HT1080 (cell line): Measurements from ENCODE around the gene BRSK2. TPM values are rescaled to one million over a fixed set of nuclear protein-coding genes. Genes with fewer than 3 reads are reported as not detected.

Source experiments
- DNase-seq: peaks from one replicate; pipeline ENCODE4 v3.0.0-alpha.2; 2015; ENCODE audit warnings: low read depth
- total RNA-seq: library from RNA; depleted of rRNA; stranded (reverse); fragments of >200 nt; shearing (Covaris generic); gene quantifications from 2 replicates; pipeline ENCODE4 v1.2.3, GENCODE V29; 2014

Gene BRSK2
- total RNA-seq, 1 experiment from 2014 or later, result 0.58 TPM

DNA sequence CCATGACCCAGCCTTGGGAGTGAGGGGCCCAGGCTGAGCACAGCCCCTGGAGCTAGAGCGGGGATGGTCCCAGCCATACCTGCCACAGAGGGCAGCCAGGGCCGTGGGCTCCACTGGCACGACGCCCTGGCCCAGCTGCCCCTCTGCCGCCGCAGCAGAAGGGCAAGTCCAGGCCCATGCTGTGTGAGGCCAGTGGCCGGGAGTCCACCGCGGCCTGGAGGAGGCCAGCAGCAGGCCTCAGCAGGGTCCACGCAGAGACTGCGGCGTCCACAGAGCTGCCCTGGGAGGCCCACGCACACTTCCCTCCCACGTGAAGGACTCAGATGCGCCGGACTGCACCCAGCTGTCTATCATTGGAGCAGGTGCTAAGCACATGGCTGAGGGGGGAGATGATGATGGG lies 73.3 kb downstream of the BRSK2 start:
- DNase-seq, result no peak

DNA sequence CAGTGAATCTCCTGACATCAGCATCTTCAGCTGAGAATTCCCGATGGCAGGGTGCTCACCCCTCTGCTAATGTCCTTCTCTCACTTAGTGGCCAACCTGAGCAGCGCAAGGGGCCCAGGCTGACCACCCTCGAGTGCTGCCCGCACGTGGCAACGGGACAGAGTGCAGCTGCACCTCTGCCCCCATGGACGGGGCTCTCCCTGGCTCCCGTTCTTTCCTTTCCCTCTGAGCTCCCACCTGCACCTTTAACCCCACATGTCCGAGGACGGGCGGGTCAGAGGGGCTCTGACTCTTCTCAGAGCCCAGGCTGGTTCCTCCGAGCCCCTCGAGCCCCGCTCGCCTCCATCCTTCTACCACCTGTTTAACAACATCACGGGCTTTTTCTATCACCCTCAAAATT lies 77.0 kb downstream of the BRSK2 start:
- no peak for DNase-seq

DNA sequence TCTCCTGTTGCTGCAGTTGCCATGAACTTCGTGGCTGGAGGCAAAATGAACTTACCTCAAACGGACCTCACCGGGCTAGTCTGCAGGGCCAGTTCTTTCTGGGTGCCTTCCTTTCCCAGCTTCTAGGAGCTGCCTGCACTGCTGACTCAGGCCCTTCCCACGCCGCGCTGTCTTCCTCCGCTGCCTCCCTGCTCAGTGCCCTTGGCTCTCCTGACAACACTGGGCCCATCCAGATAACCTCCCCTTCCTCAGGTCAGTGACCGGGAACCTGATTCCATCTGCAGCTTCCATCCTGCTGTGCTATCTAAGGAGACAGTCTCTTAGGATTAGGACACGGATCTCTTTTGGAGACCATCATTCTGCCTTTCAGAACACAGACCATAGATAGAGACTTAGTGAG lies 77.5 kb downstream of the BRSK2 start:
- DNase-seq, result no peak

DNA sequence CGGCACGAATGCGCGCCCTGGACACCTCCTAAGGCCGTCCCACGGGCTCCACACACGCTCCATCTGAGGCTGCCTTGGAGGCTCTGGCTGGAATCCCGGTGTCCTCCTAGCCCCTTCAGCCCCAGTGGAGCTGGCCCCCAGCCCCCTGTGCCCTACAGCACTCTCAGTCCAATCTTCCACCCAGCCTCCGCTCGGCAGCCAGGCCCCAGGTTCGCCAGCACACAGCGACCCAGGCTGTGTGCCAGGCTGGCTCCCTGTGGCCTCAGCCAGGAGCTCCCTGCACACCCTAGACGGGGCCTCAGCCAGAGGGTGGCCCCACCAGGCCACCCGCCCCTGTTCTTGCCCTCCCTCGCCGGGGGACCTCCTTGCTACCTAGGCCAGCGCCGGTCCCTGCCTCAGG lies 78.3 kb downstream of the BRSK2 start:
- no peak for DNase-seq

DNA sequence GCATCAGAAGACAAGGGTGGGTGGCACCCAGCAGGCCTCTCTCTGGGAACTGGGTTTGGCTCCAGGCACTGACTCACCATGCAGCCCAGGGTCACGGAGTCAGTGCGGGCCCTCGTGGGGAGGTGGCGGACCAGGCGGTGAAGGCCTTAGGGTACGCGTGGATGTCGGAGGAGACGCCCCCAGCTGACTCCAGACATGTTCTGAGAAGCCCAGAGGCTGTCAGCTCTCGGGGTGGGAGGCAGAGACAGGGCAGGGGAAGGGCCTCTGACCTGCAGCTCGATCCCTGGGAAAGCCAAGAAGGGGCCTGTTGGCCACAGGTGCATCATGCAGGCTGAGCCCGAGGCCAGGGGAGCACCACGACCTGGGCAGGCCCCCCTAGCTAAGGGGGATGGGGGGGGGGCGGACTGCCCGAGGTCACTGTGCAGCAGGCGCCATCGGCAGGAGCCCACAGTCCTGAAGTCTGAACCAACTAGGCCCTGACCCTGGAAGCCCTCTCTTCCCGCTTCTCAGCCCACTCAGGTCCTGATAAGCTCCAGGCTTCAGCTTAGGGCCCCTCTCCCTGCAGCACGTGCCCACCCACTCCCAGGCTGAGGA lies 78.8 kb downstream of the BRSK2 start:
- no peak for DNase-seq

DNA sequence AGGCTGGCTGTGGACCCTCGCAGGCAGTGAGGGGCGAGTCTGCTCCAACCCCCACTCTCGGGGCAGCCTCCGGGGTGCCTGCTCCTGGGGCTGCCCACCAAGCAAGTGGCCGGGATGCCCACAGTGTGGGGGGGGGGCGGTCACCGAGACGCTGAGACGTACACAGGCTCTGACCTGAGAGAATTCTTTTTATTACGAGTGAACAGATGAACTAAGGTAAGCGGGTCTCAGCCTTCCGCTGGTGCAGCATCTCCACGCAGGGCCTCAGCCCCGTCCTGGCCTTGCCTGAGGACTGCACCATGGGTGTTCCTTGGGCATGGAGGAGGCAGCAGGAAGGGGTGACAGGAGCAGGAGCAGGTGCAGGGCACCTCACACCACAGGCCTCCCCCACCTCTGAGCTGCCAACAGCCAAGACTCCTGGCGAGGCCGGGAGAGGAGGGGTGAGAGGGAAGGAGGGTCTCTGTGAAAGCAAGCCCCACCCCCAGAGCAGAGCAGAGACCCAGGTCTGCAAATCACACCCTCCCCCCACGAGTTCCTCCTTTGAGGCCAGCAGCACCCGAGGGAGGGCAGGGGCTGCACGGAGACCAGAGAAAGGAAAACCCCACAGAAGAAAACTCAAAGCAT lies 79.7 kb downstream of the BRSK2 start:
- DNase-seq, result no peak

GRCh38 chr11:1469911-1470680 lies 80.4 kb downstream of the BRSK2 start:
- DNase-seq, result no peak

- DNase-seq, result no peak
Observed at GRCh38 chr11:1470681-1471611, 81.2 kb downstream of the BRSK2 start.

DNA sequence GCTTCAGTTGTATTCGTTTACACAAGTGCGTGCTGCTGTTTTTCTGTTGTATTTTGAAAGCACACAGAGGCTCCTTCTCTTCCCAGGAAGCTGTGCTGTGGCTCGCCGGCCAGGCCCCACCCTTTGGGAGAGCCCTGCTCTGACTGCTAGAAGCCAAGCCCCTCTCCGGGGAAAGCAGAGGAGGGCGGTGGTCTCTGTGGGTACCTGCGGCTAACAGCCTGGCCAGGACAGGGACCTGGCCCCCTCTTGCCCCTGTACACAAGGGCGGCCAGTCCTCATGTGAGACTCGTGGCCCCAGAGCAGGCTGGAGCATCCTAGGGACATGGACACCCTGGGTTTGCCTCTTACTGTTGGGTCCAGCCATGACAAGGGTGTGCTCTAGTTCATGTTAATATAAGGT lies 82.0 kb downstream of the BRSK2 start:
- DNase-seq, result no peak

DNA sequence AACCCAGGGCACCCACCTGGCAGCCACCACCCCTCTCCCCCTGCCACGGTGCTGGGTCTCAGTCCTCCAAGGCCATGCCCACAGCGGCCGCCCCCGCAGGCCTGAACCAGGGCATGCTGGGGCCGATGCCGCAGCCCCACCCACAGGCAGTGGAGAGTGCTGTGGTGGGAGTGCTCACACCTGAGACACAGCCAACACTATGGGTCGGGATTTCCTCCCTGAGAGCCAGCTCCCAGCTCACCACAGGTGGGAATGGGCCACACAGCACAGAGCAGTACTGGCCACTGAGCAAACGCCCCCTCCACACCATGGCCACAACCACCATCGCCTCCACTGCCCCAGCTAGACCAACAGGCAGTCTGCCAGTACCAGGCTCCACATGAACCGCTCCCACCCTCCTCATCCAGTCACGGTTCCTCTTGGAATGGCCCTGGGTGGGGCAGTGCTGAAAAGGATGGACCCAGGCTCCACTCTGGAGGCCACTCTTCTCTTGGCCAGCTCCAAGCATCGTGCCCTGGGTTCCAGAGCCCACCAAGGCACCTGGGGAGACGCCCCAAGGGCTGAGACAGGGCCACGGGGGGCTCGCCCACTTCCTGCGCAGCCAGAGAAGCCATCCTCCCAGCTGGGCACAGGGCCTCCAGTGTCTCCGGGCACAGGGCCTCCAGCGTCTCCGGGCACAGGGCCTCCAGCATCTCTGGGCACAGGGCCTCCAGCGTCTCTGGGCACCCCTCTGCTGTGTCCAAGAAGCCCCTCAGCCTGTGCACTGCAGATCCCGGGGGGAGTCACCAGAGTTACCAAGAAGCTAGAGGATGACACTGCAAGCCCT lies 82.7 kb downstream of the BRSK2 start:
- no peak for DNase-seq

DNA sequence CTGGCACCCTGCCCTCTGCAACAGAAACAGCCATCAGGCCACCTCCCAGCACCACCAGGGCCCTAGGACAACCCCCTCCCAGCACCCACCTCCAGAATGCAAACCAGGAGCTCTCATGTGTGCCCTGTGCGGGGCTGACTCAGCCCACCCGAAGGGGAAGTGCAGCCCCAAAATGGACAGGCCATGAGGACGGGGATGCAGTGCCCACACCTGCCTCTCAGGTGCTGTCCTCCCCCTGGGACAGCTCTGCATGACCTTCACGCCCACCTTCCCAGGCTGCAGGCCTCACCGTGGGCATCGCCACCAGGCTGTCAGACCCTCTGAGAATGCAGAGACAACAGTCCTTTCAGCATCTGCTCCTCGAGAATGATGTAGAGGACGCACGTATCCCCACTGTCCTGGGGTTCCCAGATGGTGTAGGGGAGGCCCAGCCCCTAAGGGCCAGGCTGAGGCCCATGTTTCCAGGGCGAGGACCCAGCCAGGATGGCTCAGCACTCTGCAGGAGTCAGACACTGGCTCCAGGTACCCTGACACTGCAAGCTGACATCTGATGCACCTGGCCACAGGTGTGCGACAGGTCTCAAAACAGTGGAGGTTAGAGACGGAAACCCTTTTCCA lies 83.4 kb downstream of the BRSK2 start:
- DNase-seq, result no peak

DNA sequence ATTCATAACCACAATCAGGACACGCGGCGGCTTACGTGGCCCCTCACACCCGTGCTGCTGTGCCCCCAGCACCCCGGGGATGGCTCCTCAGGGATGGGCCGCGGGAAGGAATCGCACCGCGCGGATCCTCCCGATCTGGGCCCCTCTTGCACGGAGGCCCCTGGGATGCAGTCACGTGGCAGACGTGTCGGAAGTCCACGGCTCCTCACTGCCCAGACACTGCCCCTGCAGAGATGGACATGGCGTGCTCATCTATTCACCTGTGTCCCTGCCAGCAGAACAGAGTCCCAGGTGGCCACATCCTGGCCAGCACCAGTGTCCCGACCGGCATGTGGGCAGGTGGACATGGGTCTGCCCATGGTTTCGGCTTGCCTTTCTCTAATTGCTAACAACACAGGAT lies 84.1 kb downstream of the BRSK2 start:
- DNase-seq, result no peak

DNA sequence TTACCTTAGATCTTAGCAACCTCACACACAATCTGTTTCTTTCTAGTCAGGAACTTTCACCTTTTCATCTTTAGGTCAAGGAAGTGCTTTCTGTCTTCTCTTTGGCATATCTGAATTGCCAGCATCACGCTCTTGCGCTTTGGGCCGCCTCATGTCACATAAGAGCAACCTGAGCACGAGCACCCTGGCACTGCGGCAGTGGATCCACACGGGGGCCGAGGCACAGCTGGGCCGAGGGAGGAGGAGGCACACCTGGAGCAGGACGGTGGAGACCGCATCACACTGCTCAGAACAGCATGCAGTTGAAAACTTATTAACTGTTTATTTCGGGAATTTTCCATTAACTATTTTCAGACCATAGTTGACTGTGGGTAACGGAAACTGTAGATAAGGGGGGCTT lies 86.1 kb downstream of the BRSK2 start:
- DNase-seq, result no peak

DNA sequence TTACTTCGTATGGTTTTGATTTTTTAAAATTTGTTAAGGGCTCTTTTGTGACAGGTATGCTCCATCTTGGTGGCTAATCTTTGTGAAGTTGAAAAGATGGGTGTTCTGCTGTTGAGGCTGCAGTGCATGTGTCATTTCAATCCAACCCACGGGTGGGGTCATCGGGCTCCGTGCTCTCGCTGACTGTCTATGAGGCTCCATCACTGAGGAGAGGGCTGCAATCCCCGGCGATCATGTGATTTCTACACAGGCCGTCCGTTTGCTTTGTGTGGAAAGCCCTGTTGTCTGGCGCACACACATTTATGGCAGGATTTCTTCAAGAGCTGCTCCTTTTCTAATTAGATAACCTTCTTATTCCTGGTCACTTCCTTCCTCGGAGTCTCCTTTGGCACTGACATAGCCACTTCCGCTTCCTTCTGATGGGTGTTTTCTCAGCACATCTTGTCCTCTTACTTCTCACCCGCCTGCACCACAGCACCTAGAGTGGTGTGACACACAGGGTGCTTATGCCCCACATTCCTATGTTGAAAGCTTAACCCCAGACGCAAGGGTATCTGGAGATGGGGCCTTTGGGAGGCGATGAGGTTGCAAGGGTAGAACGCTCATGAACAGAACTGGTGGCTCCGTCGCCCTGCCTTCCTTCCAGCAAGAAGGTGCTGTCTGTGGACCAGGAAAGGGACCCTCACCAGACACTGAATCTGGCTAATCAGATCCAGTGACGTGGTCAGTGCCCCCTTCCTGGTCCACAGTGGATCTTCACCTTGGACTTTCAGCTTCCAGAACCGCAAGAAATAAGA lies 87.4 kb downstream of the BRSK2 start:
- DNase-seq, result no peak

GRCh38 chr11:1478011-1478410 lies 88.3 kb downstream of the BRSK2 start:
- no peak for DNase-seq

- DNase-seq, result no peak
Observed at GRCh38 chr11:1478544-1478943, 88.8 kb downstream of the BRSK2 start.

DNA sequence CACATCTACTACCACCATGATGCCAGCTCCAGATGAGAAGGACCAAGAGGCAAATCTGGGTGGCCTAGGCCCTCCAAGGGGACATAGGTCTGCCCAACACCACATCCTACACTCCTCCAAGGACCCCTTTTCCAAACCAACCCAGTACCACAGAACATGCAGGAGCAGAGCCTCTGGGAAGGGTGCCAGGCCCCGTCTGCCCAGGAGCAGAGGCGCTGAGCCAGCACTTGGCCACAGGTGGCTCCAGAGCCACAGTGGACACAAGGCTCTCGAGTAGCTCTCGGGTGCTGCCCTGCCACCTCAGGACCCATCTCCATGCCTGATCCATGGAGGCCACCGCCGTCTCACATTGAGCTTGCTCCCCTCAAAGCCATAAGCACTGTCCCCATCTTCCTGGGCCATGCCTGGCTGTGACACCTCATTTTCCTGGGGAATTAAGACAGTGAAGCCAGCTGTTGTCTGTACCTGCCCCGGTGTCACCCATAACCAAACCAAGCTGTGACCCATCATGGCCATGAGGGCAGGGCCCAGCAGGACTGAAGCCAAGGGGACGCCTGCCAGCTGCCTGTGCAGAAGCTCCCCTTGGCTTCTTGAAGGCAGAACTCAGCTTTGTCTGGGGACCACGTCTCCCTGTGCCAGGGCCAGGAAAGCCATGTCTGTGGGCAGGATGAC lies 89.4 kb downstream of the BRSK2 start:
- no peak for DNase-seq

GRCh38 chr11:1479678-1480118 lies 90.0 kb downstream of the BRSK2 start:
- DNase-seq, result no peak

DNA sequence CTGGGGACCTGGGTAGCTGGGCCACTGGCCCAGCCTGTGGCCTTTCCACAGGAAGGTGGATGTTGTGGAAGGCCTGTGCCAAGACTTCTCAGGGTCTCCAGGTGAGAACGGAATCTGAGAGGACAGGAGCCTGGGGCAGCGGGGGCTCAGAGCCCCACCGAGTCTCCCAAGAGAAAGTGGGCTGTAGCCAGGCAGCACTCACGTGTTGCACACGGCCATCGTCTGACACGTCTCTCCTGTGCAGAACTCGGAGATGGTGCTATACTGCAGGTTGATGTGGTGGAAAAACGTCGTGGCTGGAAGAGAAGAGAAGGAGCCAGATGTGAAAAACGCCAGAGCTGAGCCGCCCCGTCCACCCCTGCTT lies 90.4 kb downstream of the BRSK2 start:
- DNase-seq, result no peak
